ENCODE measurements around the gene BDKRB1.

BDKRB1 gene

DNA sequence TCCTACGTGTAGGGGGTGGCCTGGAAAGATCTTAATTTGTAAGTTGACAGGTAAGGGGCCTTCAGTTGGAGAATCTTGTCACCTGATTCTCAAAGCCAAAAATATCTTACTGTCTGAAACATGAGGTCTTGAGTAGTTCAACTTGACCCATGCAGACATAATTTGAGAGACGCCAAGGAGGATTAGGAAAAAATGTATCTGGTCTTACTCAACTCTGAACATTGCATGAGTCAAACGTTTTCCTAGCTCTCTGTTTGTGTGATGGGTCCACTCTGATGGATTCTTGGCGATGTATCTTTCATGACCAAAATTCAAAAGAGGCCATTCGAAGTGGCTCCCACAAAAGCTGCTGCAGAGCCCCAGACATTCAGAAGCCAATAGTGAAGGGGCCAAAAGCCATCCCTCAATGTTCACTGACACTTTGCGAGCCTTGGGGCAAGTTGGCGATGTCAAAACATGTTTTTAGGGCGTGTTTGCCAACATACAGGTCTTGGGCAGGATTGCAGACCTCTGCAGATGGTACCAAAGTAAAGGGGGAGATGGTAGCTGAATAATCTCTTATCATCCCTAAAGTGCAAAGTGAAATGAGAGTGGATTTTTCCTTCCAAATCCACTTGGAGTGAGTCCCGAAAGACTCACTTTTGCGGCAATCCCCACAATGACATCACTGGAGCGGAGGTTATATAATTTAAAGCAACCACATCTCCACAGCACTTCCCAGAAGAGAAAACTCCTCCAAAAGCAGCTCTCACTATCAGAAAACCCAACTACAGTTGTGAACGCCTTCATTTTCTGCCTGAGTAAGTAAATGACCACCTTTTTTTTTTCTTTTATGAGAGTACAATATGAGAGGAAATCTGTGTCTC, at the start of gene BDKRB1:
Gene BDKRB1, plus strand, starts transcription at position 710 of the 866 bp plus-strand sequence. CDS start 7,473 bp downstream, outside the sequence.
- peak within 1 kb of the TSS; percentile 34 for H3K4me3 ChIP-seq (ENCODE audit: control insufficient read depth, low read depth, low read length)
- TF ChIP-seq CTCF (conservative IDR thresholded peaks at IDR 0.05; ENCODE audit: control insufficient read depth, insufficient read depth, low read depth, low read length), result no peak
- DNase-seq (ENCODE audit: low read depth), result peak; percentile 94

DNA sequence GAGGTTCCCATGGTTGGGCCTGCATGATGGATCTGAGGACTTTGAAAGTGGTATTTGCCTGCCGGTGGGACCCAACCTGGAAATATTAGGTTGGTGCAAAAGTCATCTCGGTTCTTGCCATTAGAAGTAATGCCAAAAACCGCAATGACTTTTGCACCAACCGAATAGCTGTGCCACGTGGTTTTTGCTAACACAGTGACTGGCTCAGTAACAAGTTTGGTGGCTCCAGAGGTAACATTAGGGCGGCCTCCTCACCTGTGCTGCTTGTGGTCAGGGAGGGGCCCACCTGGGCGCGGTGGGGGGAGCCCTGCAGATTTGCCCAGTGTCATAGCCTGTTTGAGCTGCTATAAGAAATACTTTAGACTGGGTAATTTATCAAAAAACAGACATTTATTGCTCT, 49.5 kb upstream of the BDKRB1 start:
- H3K4me3 ChIP-seq (ENCODE audit: control insufficient read depth, low read depth, low read length), result peak overlapping the region; percentile 73
- no peak for DNase-seq (ENCODE audit: low read depth)
- no peak for TF ChIP-seq CTCF (conservative IDR thresholded peaks at IDR 0.05; ENCODE audit: control insufficient read depth, insufficient read depth, low read depth, low read length)

DNA sequence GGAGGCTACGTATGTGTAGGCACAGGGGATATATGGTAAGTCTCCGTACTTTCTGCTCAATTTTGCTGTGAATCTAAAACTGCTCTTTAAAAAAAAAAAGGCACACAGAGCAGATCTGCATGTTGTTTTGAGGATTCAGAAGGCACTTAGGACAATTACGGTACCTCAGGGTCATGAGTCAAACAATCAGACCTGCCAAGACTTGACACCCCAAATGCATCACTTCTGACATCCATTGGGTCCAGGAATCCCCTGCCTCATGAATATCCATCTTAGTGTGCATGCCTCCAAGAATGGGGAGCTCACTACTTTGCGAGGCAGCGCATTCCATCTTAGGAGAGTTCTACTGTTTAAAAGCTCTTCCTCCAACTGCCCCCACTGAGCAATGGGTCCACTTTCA, 48.3 kb upstream of the BDKRB1 start:
- DNase-seq (ENCODE audit: low read depth), result no peak
- no peak overlapping the region for H3K4me3 ChIP-seq (ENCODE audit: control insufficient read depth, low read depth, low read length)
- no peak for TF ChIP-seq CTCF (conservative IDR thresholded peaks at IDR 0.05; ENCODE audit: control insufficient read depth, insufficient read depth, low read depth, low read length)

- H3K4me3 ChIP-seq (ENCODE audit: control insufficient read depth, low read depth, low read length), result no peak overlapping the region
- TF ChIP-seq CTCF (conservative IDR thresholded peaks at IDR 0.05; ENCODE audit: control insufficient read depth, insufficient read depth, low read depth, low read length), result no peak
- DNase-seq (ENCODE audit: low read depth), result no peak
Observed at GRCh38 chr14:96208739-96209138, 47.3 kb upstream of the BDKRB1 start.

- TF ChIP-seq CTCF (conservative IDR thresholded peaks at IDR 0.05; ENCODE audit: control insufficient read depth, insufficient read depth, low read depth, low read length), result no peak
- H3K4me3 ChIP-seq (ENCODE audit: control insufficient read depth, low read depth, low read length), result no peak overlapping the region
- DNase-seq (ENCODE audit: low read depth), result no peak
Observed at GRCh38 chr14:96212140-96212539, 43.9 kb upstream of the BDKRB1 start.

DNA sequence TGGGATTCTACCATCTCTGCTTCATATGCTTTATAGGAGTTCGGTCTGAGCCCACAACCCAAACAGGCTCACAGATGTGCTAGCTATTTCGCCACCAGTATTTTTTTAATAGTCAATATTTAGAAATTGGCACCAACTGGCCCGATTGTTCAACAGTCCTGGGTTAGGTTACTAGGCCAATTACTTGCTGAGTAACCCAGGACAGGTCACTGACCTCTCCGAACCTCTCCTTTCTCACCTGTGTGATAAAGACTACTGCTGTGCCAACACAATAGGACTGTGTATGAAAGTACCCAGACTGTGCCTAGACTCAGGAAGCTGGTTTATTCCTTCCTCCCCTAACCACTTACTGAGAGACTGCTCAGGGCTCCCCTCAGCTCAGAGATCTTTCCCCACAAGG, 43.1 kb upstream of the BDKRB1 start:
- no peak overlapping the region for H3K4me3 ChIP-seq (ENCODE audit: control insufficient read depth, low read depth, low read length)
- TF ChIP-seq CTCF (conservative IDR thresholded peaks at IDR 0.05; ENCODE audit: control insufficient read depth, insufficient read depth, low read depth, low read length), result no peak

More for the DNA sequence above, 43.1 kb upstream of the BDKRB1 start:
- DNase-seq (ENCODE audit: low read depth), result no peak
